ENCODE results near the gene CHD5.

The CHD5 gene

GRCh38 chr1:6141592-6141991 lies 38.5 kb downstream of the CHD5 start:
- peaks cover 10% of the 10 kb centered on the region for H3K4me1 Mint-ChIP-seq
- H3K27me3 Mint-ChIP-seq (ENCODE audit: low read depth) = peaks cover 20% of the 10 kb centered on the region
- no peaks in the 10 kb centered on the region for H3K9me3 Mint-ChIP-seq
- no peak overlapping the region for H3K4me3 Mint-ChIP-seq
- H3K36me3 Mint-ChIP-seq (ENCODE audit: low read depth) = no peaks in the 10 kb centered on the region
- H3K27ac Mint-ChIP-seq = no peak overlapping the region
- TF ChIP-seq, protein P1, sequence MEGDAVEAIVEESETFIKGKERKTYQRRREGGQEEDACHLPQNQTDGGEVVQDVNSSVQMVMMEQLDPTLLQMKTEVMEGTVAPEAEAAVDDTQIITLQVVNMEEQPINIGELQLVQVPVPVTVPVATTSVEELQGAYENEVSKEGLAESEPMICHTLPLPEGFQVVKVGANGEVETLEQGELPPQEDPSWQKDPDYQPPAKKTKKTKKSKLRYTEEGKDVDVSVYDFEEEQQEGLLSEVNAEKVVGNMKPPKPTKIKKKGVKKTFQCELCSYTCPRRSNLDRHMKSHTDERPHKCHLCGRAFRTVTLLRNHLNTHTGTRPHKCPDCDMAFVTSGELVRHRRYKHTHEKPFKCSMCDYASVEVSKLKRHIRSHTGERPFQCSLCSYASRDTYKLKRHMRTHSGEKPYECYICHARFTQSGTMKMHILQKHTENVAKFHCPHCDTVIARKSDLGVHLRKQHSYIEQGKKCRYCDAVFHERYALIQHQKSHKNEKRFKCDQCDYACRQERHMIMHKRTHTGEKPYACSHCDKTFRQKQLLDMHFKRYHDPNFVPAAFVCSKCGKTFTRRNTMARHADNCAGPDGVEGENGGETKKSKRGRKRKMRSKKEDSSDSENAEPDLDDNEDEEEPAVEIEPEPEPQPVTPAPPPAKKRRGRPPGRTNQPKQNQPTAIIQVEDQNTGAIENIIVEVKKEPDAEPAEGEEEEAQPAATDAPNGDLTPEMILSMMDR (IDR thresholded peaks at IDR 0.05; ENCODE audit: unreplicated experiment in 3 of 3) = no peak

DNA sequence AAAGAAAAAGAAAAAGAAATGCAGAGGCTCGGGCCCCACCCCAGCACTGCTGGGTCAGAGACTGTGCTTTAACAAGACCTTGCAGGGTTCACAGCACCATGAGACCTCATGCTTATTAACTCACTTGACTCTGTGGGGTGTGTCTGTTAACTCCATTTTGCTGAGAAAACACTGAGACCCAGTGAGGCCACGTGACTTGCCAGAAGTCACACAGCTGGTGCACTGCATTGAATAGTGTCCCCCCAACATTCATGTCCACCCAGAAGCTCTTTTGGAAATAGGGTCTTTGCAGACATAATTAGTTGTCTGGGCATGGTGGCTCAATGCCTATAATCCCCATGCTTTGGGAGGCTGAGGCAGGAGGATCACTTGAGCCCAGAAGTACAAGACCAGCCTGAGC lies 39.7 kb downstream of the CHD5 start:
- TF ChIP-seq, protein P1 (IDR thresholded peaks at IDR 0.05; ENCODE audit: unreplicated experiment in 3 of 3) = no peak
- H3K27ac Mint-ChIP-seq = no peak overlapping the region
- no peaks in the 10 kb centered on the region for H3K36me3 Mint-ChIP-seq (ENCODE audit: low read depth)
- H3K4me3 Mint-ChIP-seq = no peak overlapping the region
- H3K4me1 Mint-ChIP-seq = peaks cover 6% of the 10 kb centered on the region
- H3K27me3 Mint-ChIP-seq (ENCODE audit: low read depth) = peaks cover 13% of the 10 kb centered on the region
- no peaks in the 10 kb centered on the region for H3K9me3 Mint-ChIP-seq

DNA sequence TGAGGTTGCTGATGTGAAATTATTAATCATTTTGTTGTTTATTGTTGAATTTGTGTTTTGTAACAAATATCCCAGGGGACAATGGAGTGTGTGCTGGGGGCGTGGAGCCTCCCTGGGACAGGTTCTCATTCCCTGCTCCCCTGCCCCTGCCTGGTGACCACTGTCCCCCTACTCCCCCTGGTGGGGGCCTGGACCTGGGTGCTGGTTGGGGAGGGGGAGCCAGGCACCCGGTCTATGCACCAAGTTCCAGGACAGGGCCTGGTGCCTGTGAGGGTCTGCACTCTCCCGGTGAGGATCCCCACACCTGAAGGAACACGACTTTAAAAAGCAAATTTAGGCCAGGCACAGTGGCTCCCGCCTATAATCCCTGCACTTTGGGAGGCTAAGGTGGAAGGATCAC lies 42.4 kb downstream of the CHD5 start:
- no peak overlapping the region for H3K27ac Mint-ChIP-seq
- no peak overlapping the region for H3K4me3 Mint-ChIP-seq
- H3K27me3 Mint-ChIP-seq (ENCODE audit: low read depth) = peaks cover 9% of the 10 kb centered on the region
- TF ChIP-seq, protein P1 (IDR thresholded peaks at IDR 0.05; ENCODE audit: unreplicated experiment in 3 of 3) = no peak
- H3K36me3 Mint-ChIP-seq (ENCODE audit: low read depth) = no peaks in the 10 kb centered on the region
- no peaks in the 10 kb centered on the region for H3K4me1 Mint-ChIP-seq
- H3K9me3 Mint-ChIP-seq = peaks cover 2% of the 10 kb centered on the region

GRCh38 chr1:6136516-6137220 lies 43.5 kb downstream of the CHD5 start:
- H3K4me3 Mint-ChIP-seq = no peak overlapping the region
- H3K36me3 Mint-ChIP-seq (ENCODE audit: low read depth) = no peaks in the 10 kb centered on the region
- no peaks in the 10 kb centered on the region for H3K4me1 Mint-ChIP-seq
- TF ChIP-seq, protein P1 (IDR thresholded peaks at IDR 0.05; ENCODE audit: unreplicated experiment in 3 of 3) = no peak
- H3K27me3 Mint-ChIP-seq (ENCODE audit: low read depth) = peaks cover 13% of the 10 kb centered on the region
- H3K9me3 Mint-ChIP-seq = peaks cover 10% of the 10 kb centered on the region
- H3K27ac Mint-ChIP-seq = no peak overlapping the region

DNA sequence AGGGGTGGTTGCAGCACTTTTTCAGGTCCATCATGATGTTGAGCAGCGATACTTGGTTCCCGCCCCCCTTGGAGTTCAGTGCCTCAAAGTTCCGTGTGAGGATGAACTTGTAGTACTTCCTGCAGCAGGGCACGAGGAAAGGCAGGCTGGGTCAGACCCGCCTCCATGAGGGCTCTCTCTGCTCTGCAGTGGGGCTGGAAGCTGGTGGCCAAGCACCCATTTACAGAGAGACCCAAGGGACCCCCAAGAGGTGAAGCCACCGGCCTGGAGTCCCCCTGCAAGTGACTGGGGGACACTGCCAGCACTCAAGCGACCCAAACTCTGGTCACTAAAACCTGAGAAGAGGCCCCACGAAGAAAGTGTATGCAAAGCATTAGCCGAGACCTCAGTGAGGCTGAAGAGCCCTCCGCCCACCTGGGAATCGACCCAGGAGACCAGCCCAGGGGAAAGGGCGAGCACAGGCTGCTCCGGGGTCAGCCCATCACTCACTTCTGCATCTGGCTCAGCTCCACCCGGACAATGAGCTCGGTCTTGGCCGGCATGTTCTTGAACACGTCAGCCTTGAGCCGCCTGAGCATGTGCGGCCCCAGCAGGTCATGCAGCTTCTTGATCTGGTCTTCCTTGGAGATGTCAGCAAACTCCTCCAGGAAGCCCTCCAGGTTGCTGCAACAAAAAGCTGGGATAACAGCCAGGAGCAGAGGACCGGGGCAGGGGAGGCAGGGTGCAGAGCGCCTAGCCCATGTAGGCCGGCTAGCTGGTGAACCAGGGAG lies 45.2 kb downstream of the CHD5 start:
- Mint-ChIP-seq H3K9me3 (peaks cover 10% of the 10 kb centered on the region), H3K36me3 (ENCODE audit: low read depth) (no peaks in the 10 kb centered on the region), H3K27me3 (ENCODE audit: low read depth) (peaks cover 18% of the 10 kb centered on the region), H3K4me1 (no peaks in the 10 kb centered on the region), H3K27ac (no peak overlapping the region), H3K4me3 (no peak overlapping the region)
- TF ChIP-seq, protein P1 (IDR thresholded peaks at IDR 0.05; ENCODE audit: unreplicated experiment in 3 of 3) = no peak

Data from nephron (organoid).